Measurements from ENCODE around the gene ADGRE3.

- TF ChIP-seq, protein P1, sequence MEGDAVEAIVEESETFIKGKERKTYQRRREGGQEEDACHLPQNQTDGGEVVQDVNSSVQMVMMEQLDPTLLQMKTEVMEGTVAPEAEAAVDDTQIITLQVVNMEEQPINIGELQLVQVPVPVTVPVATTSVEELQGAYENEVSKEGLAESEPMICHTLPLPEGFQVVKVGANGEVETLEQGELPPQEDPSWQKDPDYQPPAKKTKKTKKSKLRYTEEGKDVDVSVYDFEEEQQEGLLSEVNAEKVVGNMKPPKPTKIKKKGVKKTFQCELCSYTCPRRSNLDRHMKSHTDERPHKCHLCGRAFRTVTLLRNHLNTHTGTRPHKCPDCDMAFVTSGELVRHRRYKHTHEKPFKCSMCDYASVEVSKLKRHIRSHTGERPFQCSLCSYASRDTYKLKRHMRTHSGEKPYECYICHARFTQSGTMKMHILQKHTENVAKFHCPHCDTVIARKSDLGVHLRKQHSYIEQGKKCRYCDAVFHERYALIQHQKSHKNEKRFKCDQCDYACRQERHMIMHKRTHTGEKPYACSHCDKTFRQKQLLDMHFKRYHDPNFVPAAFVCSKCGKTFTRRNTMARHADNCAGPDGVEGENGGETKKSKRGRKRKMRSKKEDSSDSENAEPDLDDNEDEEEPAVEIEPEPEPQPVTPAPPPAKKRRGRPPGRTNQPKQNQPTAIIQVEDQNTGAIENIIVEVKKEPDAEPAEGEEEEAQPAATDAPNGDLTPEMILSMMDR (conservative IDR thresholded peaks at IDR 0.05; ENCODE audit: low read length) = no peak
- no peak for TF ChIP-seq EZH2phosphoT487 (IDR thresholded peaks at IDR 0.05; ENCODE audit: borderline replicate concordance, low read depth, low read length)
Measured at GRCh38 chr19:14673088-14673487, 1.6 kb downstream of the ADGRE3 start.

All from OCI-LY7 (cell line).